Testis (tissue), 2 donors: Measurements from ENCODE around the gene SYNPR.

Experiments
- POLR2A ChIP-seq: fragments of 450-650 bp; IDR thresholded peaks from one replicate; pipeline ENCODE4 v1.6.1; 2017; ENCODE audit warnings: antibody characterized with exemption, mild to moderate bottlenecking, moderate library complexity
- TF ChIP-seq, protein P1 (sequence below), 3 experiments: fragments of 450-650 bp in 2 of 3; fragments of 200-600 bp in 1 of 3; sonication (generic) in 1 of 3; IDR thresholded peaks; one replicate each; pipeline ENCODE4 v1.5.1; 2016 to 2019; ENCODE audit warnings: antibody characterized with exemption in 3 of 3, mild to moderate bottlenecking in 2 of 3, moderate library complexity in 1 of 3

DNA sequence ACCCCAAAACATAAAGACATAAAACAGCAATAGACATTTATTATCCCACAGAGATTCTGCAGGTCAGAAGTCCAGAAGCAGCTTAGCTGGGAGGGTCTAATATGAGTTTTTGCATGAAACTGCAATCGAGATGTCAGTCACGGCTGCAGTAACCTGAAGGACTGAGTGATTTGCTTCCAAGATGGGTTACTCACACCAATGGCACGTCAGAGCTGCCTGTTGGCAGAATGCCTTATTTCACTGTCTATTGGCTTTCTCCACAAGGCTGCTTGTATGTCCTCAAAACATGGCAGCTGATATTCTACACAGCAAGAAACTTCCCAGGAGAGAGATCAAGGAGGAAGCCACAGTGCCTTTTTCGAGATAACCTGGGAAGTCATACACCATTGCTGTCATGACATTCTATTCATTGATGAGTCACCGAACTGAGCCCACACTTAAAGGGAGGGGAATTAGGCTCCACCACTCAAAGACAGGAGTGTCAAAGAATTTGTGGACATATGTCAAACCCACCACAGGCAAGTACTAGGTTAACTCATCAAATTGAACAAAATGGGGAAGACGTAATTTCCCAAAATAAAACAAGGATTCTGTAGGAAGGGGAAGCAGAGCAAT lies 122.2 kb downstream of the SYNPR start:
- no peak for TF ChIP-seq POLR2A
- TF ChIP-seq, protein P1, sequence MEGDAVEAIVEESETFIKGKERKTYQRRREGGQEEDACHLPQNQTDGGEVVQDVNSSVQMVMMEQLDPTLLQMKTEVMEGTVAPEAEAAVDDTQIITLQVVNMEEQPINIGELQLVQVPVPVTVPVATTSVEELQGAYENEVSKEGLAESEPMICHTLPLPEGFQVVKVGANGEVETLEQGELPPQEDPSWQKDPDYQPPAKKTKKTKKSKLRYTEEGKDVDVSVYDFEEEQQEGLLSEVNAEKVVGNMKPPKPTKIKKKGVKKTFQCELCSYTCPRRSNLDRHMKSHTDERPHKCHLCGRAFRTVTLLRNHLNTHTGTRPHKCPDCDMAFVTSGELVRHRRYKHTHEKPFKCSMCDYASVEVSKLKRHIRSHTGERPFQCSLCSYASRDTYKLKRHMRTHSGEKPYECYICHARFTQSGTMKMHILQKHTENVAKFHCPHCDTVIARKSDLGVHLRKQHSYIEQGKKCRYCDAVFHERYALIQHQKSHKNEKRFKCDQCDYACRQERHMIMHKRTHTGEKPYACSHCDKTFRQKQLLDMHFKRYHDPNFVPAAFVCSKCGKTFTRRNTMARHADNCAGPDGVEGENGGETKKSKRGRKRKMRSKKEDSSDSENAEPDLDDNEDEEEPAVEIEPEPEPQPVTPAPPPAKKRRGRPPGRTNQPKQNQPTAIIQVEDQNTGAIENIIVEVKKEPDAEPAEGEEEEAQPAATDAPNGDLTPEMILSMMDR (IDR thresholded peaks at IDR 0.05), result no peak
